NK-92 treated with Interleukin-12 subunit alpha and Interleukin-12 subunit beta, amount 100 ng/mL, for 24 hours (cell line): ENCODE results near the gene DNLZ.
"Not testable (repeated sequence)": the region's sequence is repeated elsewhere in the genome, so short reads cannot be mapped to it uniquely, and the experiment has no call there.

Experiments used
- DNase-seq: peaks from one replicate; lab custom pipeline; 2025; lab: John Stamatoyannopoulos, UW

Gene DNLZ

GRCh38 chr9:136363106-136363948 lies at the start of gene DNLZ:
Gene DNLZ (minus strand): TSS chr9:136363744. CDS start chr9:136363714, 30 bp downstream.
- peak; percentile 92 for DNase-seq

- DNase-seq, result no peak
Observed at GRCh38 chr9:136412962-136413361, 49.4 kb upstream of the DNLZ start.

- DNase-seq, result no peak
Observed at GRCh38 chr9:136411378-136411777, 47.8 kb upstream of the DNLZ start.

GRCh38 chr9:136410500-136411287 lies 47.1 kb upstream of the DNLZ start, which contains the start of the genes ENTR1 and PMPCA:
Gene ENTR1 (minus strand): TSS chr9:136410614. CDS start chr9:136410397, 217 bp downstream.
Gene PMPCA (plus strand): TSS chr9:136410658. CDS start chr9:136410669, 11 bp downstream.
- peak; percentile 72 for DNase-seq

- DNase-seq, result no peak
Observed at GRCh38 chr9:136409557-136410455, 46.3 kb upstream of the DNLZ start.

- DNase-seq, result no peak
Observed at GRCh38 chr9:136407911-136408310, 44.4 kb upstream of the DNLZ start.

GRCh38 chr9:136407061-136407460 lies 43.5 kb upstream of the DNLZ start:
- not testable (repeated sequence) for DNase-seq

- DNase-seq, result not testable (repeated sequence)
Observed at GRCh38 chr9:136405904-136406303, 42.4 kb upstream of the DNLZ start.

GRCh38 chr9:136405481-136405880 lies 41.9 kb upstream of the DNLZ start:
- no peak for DNase-seq

- DNase-seq, result no peak
Observed at GRCh38 chr9:136404801-136405136, 41.2 kb upstream of the DNLZ start.

- no peak for DNase-seq
Observed at GRCh38 chr9:136403915-136404800, 40.6 kb upstream of the DNLZ start.

- peak; percentile 42 for DNase-seq
Observed at GRCh38 chr9:136403538-136403914, 40.0 kb upstream of the DNLZ start.

GRCh38 chr9:136402067-136402466 lies 38.5 kb upstream of the DNLZ start:
- no peak for DNase-seq

GRCh38 chr9:136401173-136401922 lies 37.8 kb upstream of the DNLZ start:
- no peak for DNase-seq

GRCh38 chr9:136400038-136400834 lies 36.7 kb upstream of the DNLZ start, which contains the start of gene SNAPC4:
Gene SNAPC4 (minus strand): TSS chr9:136400170. CDS start chr9:136398428, 1,742 bp downstream.
- DNase-seq, result peak; percentile 58

GRCh38 chr9:136399176-136400037 lies 35.9 kb upstream of the DNLZ start:
- no peak for DNase-seq

- DNase-seq, result no peak
Observed at GRCh38 chr9:136398286-136398685, 34.7 kb upstream of the DNLZ start.

GRCh38 chr9:136397643-136398042 lies 34.1 kb upstream of the DNLZ start:
- no peak for DNase-seq
